GM19395 (cell line): ENCODE data around the gene GPR84.
A peak's percentile ranks its signal among the peaks of the same experiment; 100 is the strongest.

ENCODE experiments used
- ATAC-seq: cut with Tn5 transposase; IDR thresholded peaks from one replicate; pipeline ENCODE4 v1.9.1; 2021; ENCODE audit warnings: mild to moderate bottlenecking, moderate library complexity; ENCODE audit not compliant: unreplicated experiment

The GPR84 gene

DNA sequence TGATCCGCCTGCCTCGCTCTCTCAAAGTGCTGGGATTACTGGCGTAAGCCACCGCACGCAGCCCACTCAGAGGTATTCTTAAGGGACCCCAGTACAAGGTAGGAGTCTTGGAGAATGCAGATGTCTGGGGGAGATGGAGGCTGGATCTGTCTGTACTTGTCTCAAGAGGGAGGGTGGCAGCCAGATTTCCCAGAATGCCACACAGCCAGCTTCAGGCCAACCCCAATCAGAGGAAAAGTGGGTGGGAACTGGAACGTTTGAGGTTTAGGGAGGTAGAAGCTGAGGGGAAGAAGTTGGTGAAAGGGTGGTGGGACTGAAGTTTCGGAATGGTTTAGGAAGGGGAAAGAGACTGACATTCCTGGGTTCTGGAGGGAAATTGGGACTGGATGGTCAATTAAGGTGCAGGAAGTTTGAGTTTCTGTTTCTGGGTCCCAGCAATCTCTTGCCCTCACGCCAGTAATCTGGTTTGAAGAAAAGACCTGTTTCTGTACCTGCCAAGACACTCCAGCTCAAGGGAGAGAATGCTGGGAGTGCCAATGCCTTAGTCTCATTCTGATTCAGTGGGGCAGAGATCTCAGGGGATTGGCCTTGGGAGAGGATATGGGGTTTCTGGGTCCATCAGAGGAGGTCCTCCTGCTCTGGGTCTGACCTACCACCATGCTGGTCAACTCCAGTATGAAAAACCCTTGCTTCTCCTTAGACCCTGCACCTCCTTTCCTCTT is 28.4 kb upstream of the GPR84 start:
- ATAC-seq = no peak

- ATAC-seq = no peak
Observed at GRCh38 chr12:54390668-54391551, 26.6 kb upstream of the GPR84 start.

DNA sequence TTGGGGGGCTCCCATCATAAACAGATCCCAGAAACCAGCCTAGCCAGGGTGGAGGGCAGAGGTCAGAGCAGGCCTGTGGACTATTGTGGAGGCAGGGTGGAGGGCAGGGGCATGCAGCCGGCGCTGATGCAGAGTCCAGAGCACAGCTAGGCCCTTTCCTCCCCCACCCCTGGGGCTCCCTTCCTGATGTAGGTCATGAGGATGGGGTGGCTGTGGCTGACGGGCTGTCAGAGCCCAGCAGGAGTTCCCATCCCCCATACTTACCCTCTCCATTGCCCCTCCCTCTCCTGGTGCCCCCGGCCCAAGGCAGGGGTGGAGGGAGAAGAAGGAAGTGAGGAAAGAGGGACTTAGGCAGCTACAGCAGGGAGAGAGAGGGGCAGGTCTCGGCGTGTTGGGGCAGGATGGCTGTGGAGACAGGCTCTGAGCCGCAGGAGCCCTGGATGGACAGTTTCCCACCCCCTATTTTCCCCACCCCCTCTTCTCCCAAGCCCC is 25.9 kb upstream of the GPR84 start:
- ATAC-seq = no peak

DNA sequence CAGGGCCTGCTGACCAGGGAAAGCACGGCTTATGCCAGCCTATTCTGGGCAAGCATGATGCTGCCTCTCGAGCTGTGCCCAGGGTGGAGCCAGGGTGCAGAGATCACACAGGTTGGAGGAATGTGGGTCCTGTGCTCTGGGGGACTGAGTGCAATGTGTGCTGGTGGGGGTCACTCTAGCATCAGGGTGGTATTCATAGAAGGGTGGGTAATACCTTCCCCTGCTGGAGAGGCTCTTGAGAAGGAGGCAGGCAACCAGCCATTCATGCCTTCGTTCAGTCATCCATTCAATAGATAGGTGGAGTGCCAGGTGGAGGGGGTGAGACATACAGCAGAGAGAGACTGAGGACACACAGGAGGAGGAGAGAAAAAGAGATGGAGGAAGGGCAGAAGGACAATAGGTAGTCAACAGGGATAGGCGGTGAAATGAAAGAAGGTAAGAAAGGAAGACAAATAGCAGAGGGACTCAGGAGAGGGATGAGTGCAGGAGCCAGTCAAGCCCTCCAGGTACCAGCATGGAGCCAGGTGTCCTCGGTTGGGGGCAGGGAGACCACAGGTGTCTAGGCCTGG is 25.4 kb upstream of the GPR84 start:
- no peak for ATAC-seq

DNA sequence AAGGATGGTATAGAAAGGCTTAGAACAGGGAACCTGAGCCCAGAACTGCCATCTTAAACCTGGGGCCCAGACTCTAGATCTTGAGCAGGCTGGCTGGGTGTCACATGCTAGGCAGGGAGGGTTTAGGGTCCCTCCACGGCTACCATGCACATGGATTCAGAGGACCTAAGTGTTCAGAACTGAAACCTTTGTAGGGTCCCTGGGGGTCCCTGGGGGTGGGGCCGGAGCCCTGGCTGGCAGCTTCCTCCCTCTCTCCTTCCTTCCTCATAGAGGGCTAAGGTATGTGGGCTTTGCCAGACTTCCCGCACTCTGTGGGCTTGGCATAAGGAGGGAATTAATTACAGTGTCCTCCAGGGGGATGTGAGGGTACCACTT is 24.8 kb upstream of the GPR84 start:
- no peak for ATAC-seq

DNA sequence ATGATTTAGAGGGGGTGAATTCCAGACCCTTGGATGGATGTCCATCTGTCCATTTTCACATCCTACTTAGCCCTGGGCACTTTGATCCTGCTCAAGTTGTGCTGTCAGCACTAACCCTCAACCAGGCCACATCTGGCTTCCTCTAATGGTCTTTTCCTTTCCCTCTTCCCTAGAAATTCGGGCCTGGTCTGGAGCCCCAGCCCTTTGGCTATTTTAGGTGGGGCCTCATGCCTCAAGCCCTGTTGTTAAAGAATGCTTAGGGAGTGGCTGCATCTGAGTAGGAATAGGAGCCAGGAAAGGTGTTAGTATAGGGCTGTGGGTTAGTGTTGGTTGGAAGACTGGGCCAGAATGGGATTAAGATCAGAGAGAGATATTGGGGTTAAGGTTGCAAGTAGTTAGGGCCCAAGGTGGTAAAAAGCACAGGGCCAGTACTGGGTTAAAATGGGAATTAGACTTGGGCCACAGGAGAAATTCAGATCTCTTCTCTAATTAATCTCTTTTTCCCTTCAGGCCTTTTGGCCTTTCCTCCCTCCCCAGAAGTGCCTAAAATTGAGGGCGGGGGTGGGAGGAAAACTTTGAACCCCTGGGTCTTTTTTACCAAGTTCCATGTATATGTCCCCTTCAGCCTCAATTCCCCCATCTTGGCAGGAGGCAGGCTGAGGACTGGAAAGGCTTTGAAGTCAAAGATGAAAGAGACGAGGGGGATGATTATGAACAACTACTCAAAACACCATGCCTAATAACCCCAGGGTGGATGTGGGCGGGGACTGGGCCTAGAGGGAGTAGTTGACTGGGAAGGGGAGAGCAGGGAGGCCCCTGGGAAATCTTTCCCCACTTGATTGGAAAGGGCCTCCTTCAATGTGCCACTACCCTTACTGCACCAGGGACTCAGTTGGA is 24.2 kb upstream of the GPR84 start:
- no peak for ATAC-seq

- no peak for ATAC-seq
Observed at GRCh38 chr12:54387114-54387467, 22.8 kb upstream of the GPR84 start.

GRCh38 chr12:54386403-54387113 is 22.3 kb upstream of the GPR84 start:
- ATAC-seq = no peak

DNA sequence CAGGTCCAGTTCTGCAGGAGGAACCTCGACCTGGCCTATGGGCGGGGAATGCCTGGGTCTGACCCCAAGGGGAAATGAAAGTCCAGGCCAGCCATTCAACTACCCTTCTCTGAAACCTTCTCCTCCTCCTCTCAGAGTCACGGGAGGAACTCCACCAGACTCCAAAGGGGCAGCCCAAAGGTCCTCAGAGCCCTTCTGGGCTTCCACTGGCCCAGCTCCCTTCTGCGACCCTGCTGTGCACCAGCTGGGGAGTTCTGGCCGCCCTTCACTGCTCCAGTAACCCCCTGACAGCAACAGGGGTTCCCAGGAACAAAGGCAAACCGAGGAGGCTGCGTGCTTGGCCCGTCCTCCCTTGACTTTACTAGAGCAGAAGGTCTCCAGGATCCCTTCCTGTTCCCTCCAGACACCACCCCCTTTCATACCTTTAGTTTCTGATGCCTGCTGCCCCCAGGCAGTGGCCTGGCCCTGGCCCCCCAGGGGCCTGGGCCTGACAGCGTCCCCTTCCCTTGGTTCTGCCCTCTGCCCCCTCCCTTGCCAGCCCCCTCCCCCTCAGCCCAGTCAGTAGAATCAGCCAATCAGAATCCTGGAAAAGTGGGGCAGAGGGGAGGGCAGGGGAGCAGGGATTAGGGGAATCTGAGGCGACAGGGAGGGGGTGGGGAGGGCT is 21.1 kb upstream of the GPR84 start:
- ATAC-seq = peak; percentile 57

GRCh38 chr12:54384591-54385041 is 20.3 kb upstream of the GPR84 start, which contains the start of gene ZNF385A:
Gene ZNF385A (minus strand): TSS chr12:54384733. CDS start chr12:54384514, 219 bp downstream.
- ATAC-seq = peak; percentile 57

DNA sequence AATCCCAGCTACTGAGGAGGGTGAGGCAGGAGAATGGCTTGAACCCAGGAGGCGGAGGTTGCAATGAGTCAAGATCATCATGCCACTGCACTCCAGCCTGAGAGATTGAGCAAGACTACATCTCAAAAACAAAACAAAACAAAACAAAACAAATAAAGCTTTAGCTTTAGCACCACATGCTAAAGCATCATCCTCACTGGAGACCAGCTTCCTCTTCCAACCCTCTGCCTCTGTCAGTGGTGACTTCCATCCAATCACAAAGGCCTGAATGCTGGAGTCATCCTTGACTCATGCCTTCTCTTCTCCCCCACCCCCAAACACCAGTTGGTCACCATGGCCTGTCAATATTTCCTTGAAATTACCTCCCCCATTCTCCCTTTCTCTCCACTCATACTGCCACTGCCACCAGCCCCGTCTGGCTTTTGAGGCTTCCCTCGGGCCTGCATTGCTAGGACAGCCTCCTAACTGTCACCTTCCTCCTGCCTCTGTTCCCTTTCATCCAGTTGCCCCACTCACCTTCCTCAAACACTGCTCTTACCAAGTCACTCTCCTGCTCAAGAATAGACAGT is 18.8 kb upstream of the GPR84 start:
- no peak for ATAC-seq

GRCh38 chr12:54381136-54381535 is 16.9 kb upstream of the GPR84 start:
- no peak for ATAC-seq

DNA sequence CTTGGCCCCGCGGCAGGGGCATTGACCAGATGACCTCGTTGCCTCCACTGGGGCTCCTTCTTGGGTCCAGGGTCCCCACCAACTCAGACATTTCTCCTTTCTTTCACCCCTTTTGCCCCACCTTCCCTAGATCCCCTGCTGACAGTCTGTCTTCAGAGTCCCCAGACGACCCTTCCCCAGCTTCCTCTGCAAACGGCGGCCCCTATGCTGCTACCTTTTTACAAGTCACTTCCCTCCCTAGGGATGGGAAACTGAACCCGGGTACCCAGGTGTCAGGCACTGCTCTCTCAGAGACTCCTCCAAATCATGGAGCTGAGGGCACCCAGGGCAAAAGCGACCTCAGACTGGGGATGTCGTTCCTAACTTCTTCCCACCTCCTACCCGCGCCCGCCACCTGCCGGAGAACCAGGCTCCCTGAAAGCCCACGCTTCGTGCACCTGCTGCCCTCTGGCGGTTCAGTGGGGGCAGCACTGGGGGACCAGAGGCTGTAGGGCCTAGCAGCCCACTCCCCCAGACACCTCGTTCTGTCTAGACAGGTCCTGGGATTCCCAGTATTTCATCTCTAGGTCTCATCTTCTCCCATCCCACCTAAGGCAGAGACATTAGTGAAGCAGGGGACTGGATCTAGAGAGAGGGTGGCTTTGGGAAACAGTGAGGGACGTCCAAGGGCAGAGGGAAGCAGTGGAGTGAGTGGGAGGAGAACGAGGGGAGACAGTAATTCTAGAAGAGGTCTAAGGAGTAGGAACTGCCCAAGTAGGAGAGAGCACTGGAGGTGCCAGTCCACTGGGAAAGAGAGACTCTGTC is 15.3 kb upstream of the GPR84 start:
- ATAC-seq = peak; percentile 81

GRCh38 chr12:54378796-54379397 is 14.6 kb upstream of the GPR84 start:
- ATAC-seq = no peak

- ATAC-seq = no peak
Observed at GRCh38 chr12:54377797-54378515, 13.7 kb upstream of the GPR84 start.

DNA sequence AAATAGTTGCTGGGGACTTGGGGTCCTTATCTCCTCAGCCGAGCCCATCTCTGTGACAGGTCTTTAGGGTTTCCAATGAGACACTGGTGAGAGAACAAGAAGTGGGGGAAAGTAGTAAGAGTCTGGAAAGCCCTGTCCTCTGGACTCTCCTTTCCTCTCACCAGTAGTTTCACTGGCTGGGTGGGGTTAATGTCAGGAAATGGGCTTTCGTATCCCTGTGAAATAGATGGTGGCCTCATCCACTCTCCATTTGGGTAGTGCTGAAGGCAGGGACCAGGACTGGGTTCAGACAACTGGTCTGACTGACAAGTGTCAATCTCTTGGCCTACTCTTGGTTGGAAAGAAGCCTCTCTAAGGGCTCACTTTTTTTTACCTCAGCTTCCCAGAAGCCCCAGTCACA is 12.7 kb upstream of the GPR84 start:
- ATAC-seq = no peak

GRCh38 chr12:54376596-54376995 is 12.3 kb upstream of the GPR84 start:
- no peak for ATAC-seq
